ENCODE measurements around the gene GUK1.

Gene GUK1

GRCh38 chr1:228131766-228132165 lies 8.3 kb upstream of the GUK1 start:
- no peak for DNase-seq (ENCODE audit: low read depth)

GRCh38 chr1:228134591-228134990 lies 5.5 kb upstream of the GUK1 start:
- DNase-seq (ENCODE audit: low read depth): no peak

GRCh38 chr1:228136901-228137300 lies 3.2 kb upstream of the GUK1 start:
- DNase-seq (ENCODE audit: low read depth): no peak

GRCh38 chr1:228139406-228139930 lies 611 bp upstream of the GUK1 start:
- no peak for DNase-seq (ENCODE audit: low read depth)

- no peak for DNase-seq (ENCODE audit: low read depth)
Observed at GRCh38 chr1:228140724-228141225, 696 bp downstream of the GUK1 start.

- DNase-seq (ENCODE audit: low read depth): no peak
Observed at GRCh38 chr1:228141226-228142044, 1.4 kb downstream of the GUK1 start.

GRCh38 chr1:228142155-228142691 lies 2.1 kb downstream of the GUK1 start:
- no peak for DNase-seq (ENCODE audit: low read depth)

- no peak for DNase-seq (ENCODE audit: low read depth)
Observed at GRCh38 chr1:228142701-228143136, 2.6 kb downstream of the GUK1 start.

- no peak for DNase-seq (ENCODE audit: low read depth)
Observed at GRCh38 chr1:228143480-228144192, 3.6 kb downstream of the GUK1 start.

- DNase-seq (ENCODE audit: low read depth): no peak
Observed at GRCh38 chr1:228144193-228144992, 4.3 kb downstream of the GUK1 start.

GRCh38 chr1:228144993-228145343 lies 4.9 kb downstream of the GUK1 start:
- DNase-seq (ENCODE audit: low read depth): no peak

- DNase-seq (ENCODE audit: low read depth): no peak
Observed at GRCh38 chr1:228145463-228146416, 5.7 kb downstream of the GUK1 start.

- no peak for DNase-seq (ENCODE audit: low read depth)
Observed at GRCh38 chr1:228146417-228147150, 6.5 kb downstream of the GUK1 start.

GRCh38 chr1:228147151-228147693 lies 7.1 kb downstream of the GUK1 start:
- no peak for DNase-seq (ENCODE audit: low read depth)

- no peak for DNase-seq (ENCODE audit: low read depth)
Observed at GRCh38 chr1:228147768-228148167, 7.7 kb downstream of the GUK1 start.

- DNase-seq (ENCODE audit: low read depth): no peak
Observed at GRCh38 chr1:228148196-228148861, 8.2 kb downstream of the GUK1 start.

GRCh38 chr1:228148935-228149405 lies 8.9 kb downstream of the GUK1 start:
- no peak for DNase-seq (ENCODE audit: low read depth)

GRCh38 chr1:228149406-228150119 lies 9.5 kb downstream of the GUK1 start, which contains the start of gene GJC2:
TSS of gene GJC2 (plus strand) at chr1:228149930. CDS start at chr1:228157759, 7,829 bp downstream.
- no peak for DNase-seq (ENCODE audit: low read depth)

Measured in CMK (cell line).